H1 (cell line): ENCODE results near the gene GLDC.

ENCODE experiments used
- HDAC2 ChIP-seq, 2 experiments: fragments of 300-600 bp in 1 of 2; sonication (generic) in 1 of 2; IDR thresholded peaks; 2 replicates each; pipeline ENCODE4 v1.6.1; 2011 to 2012; ENCODE audit warnings: low read depth in 2 of 2, low read length in 2 of 2, mild to moderate bottlenecking in 2 of 2, moderate library complexity in 2 of 2, borderline replicate concordance in 1 of 2, inconsistent platforms in 1 of 2
- PHF8 ChIP-seq: fragments of 200-600 bp; sonication (generic); conservative IDR thresholded peaks from 2 replicates; pipeline ENCODE4 v1.7.1; 2012; ENCODE audit warnings: low read depth, mild to moderate bottlenecking, inconsistent platforms, low read length, moderate library complexity
- POLR2A ChIP-seq, 2 experiments: IDR thresholded peaks; 1 replicate in 1 of 2; 2 replicates in 1 of 2; pipeline ENCODE4 v1.6.1; 2011; ENCODE audit warnings: low read depth in 2 of 2, low read length in 2 of 2, mild to moderate bottlenecking in 2 of 2; ENCODE audit errors: control extremely low read depth in 1 of 2
- TF ChIP-seq, protein P1 (sequence below), 3 experiments: IDR thresholded peaks; 1 replicate in 2 of 3; 2 replicates in 1 of 3; pipeline versions ENCODE4 v1.5.1 to v1.6.1; 2011; ENCODE audit warnings: low read length in 3 of 3, mild to moderate bottlenecking in 3 of 3, inconsistent platforms in 2 of 3, low read depth in 1 of 3, moderate library complexity in 1 of 3; ENCODE audit not compliant: insufficient read depth in 1 of 3; ENCODE audit errors: control extremely low read depth in 1 of 3

GRCh38 chr9:6641056-6641455, 4.5 kb downstream of the GLDC start:
- TF ChIP-seq HDAC2 (IDR thresholded peaks at IDR 0.05; ENCODE audit: borderline replicate concordance in 1 of 2, low read depth in 2 of 2, low read length in 2 of 2) (no peak), POLR2A (IDR thresholded peaks at IDR 0.05; ENCODE audit: control extremely low read depth in 1 of 2, low read depth in 2 of 2, low read length in 2 of 2) (no peak), PHF8 (no peak)
- TF ChIP-seq, protein P1, sequence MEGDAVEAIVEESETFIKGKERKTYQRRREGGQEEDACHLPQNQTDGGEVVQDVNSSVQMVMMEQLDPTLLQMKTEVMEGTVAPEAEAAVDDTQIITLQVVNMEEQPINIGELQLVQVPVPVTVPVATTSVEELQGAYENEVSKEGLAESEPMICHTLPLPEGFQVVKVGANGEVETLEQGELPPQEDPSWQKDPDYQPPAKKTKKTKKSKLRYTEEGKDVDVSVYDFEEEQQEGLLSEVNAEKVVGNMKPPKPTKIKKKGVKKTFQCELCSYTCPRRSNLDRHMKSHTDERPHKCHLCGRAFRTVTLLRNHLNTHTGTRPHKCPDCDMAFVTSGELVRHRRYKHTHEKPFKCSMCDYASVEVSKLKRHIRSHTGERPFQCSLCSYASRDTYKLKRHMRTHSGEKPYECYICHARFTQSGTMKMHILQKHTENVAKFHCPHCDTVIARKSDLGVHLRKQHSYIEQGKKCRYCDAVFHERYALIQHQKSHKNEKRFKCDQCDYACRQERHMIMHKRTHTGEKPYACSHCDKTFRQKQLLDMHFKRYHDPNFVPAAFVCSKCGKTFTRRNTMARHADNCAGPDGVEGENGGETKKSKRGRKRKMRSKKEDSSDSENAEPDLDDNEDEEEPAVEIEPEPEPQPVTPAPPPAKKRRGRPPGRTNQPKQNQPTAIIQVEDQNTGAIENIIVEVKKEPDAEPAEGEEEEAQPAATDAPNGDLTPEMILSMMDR (IDR thresholded peaks at IDR 0.05; ENCODE audit: control extremely low read depth in 1 of 3, insufficient read depth in 1 of 3, low read depth in 1 of 3, low read length in 3 of 3): no peak
